Hematopoietic multipotent progenitor cell treated with erythropoietin and hydrocortisone succinate and interleukin-3 and kit ligand, for 15 days (in vitro differentiated cells): ENCODE results near the gene PARS2.
A peak's percentile ranks its signal among the peaks of the same experiment; 100 is the strongest.
"Not testable (repeated sequence)": the region's sequence is repeated elsewhere in the genome, so short reads cannot be mapped to it uniquely, and the experiment has no call there.

Experiments
- DNase-seq: peaks from one replicate; pipeline ENCODE4 v3.0.0-alpha.2; 2015; ENCODE audit warnings: low spot score

The PARS2 gene

GRCh38 chr1:54800041-54800898 lies 35.9 kb upstream of the PARS2 start:
- DNase-seq, result no peak

GRCh38 chr1:54798769-54799641 lies 34.7 kb upstream of the PARS2 start:
- no peak for DNase-seq

- DNase-seq, result no peak
Measured at GRCh38 chr1:54798206-54798605, 33.9 kb upstream of the PARS2 start.

- no peak for DNase-seq
Measured at GRCh38 chr1:54796902-54797301, 32.6 kb upstream of the PARS2 start.

- DNase-seq, result no peak
Measured at GRCh38 chr1:54795841-54796468, 31.6 kb upstream of the PARS2 start.

GRCh38 chr1:54795356-54795665 lies 31.0 kb upstream of the PARS2 start:
- no peak for DNase-seq

GRCh38 chr1:54794451-54795355 lies 30.4 kb upstream of the PARS2 start:
- DNase-seq, result no peak

GRCh38 chr1:54792686-54793282 lies 28.5 kb upstream of the PARS2 start:
- DNase-seq, result no peak

GRCh38 chr1:54791880-54792522 lies 27.7 kb upstream of the PARS2 start:
- DNase-seq, result peak; percentile 66

- no peak for DNase-seq
Measured at GRCh38 chr1:54788459-54788858, 24.1 kb upstream of the PARS2 start.

GRCh38 chr1:54787604-54788003 lies 23.3 kb upstream of the PARS2 start:
- no peak for DNase-seq

GRCh38 chr1:54786778-54787177 lies 22.5 kb upstream of the PARS2 start:
- DNase-seq, result no peak

GRCh38 chr1:54784066-54784465 lies 19.7 kb upstream of the PARS2 start:
- no peak for DNase-seq

- no peak for DNase-seq
Measured at GRCh38 chr1:54782588-54782987, 18.3 kb upstream of the PARS2 start.

- no peak for DNase-seq
Measured at GRCh38 chr1:54782156-54782555, 17.8 kb upstream of the PARS2 start.

- DNase-seq, result no peak
Measured at GRCh38 chr1:54781023-54781723, 16.9 kb upstream of the PARS2 start.

- no peak for DNase-seq
Measured at GRCh38 chr1:54777431-54777830, 13.1 kb upstream of the PARS2 start.

GRCh38 chr1:54777011-54777410 lies 12.7 kb upstream of the PARS2 start:
- no peak for DNase-seq

GRCh38 chr1:54775828-54776721 lies 11.8 kb upstream of the PARS2 start:
- DNase-seq, result not testable (repeated sequence)
